Glomerular endothelial cell (primary cell): ENCODE results near the gene NEK7. TPM values are rescaled to one million over a fixed set of nuclear protein-coding genes. Genes with fewer than 3 reads are reported as not detected.
"Not testable (repeated sequence)": the region's sequence is repeated elsewhere in the genome, so short reads cannot be mapped to it uniquely, and the experiment has no call there.

Source experiments
- DNase-seq: peaks from one replicate; pipeline ENCODE4 v3.0.0-alpha.2; 2011; ENCODE audit warnings: low read depth, low spot score; ENCODE audit errors: extremely low read depth
- total RNA-seq: library from RNA; depleted of rRNA; stranded (reverse); fragments of >200 nt; gene quantifications from 2 replicates; pipeline ENCODE4 v1.2.3, GENCODE V29; 2015

The NEK7 gene
- total RNA-seq, 1 donor from 2014 or later = 48.6 TPM

- no peak for DNase-seq
These were observed 45.4 kb downstream of the NEK7 start for GRCh38 chr1:198201956-198202784.

- DNase-seq = no peak
These were observed 46.6 kb downstream of the NEK7 start for GRCh38 chr1:198203434-198203833.

GRCh38 chr1:198205016-198205684 is 48.4 kb downstream of the NEK7 start:
- no peak for DNase-seq

- no peak for DNase-seq
These were observed 49.5 kb downstream of the NEK7 start for GRCh38 chr1:198206292-198206691.

GRCh38 chr1:198211696-198212095 is 54.9 kb downstream of the NEK7 start:
- DNase-seq = no peak

GRCh38 chr1:198212126-198212525 is 55.3 kb downstream of the NEK7 start:
- no peak for DNase-seq

- no peak for DNase-seq
These were observed 55.9 kb downstream of the NEK7 start for GRCh38 chr1:198212675-198213074.

GRCh38 chr1:198214924-198215323 is 58.1 kb downstream of the NEK7 start:
- DNase-seq = no peak

- peak; percentile 88 for DNase-seq
These were observed 63.6 kb downstream of the NEK7 start for GRCh38 chr1:198220428-198220827.

- not testable (repeated sequence) for DNase-seq
These were observed 70.2 kb downstream of the NEK7 start for GRCh38 chr1:198227010-198227409.

GRCh38 chr1:198227454-198227853 is 70.7 kb downstream of the NEK7 start:
- not testable (repeated sequence) for DNase-seq

GRCh38 chr1:198228925-198229324 is 72.1 kb downstream of the NEK7 start:
- no peak for DNase-seq

- DNase-seq = no peak
These were observed 75.0 kb downstream of the NEK7 start for GRCh38 chr1:198231779-198232178.

GRCh38 chr1:198232378-198232777 is 75.6 kb downstream of the NEK7 start:
- DNase-seq = no peak

- no peak for DNase-seq
These were observed 76.3 kb downstream of the NEK7 start for GRCh38 chr1:198232940-198233675.

- no peak for DNase-seq
These were observed 77.9 kb downstream of the NEK7 start for GRCh38 chr1:198234520-198235251.

GRCh38 chr1:198238121-198238520 is 81.3 kb downstream of the NEK7 start:
- no peak for DNase-seq

GRCh38 chr1:198241553-198241952 is 84.8 kb downstream of the NEK7 start:
- no peak for DNase-seq

GRCh38 chr1:198244772-198245171 is 88.0 kb downstream of the NEK7 start:
- no peak for DNase-seq

GRCh38 chr1:198245379-198245778 is 88.6 kb downstream of the NEK7 start:
- DNase-seq = no peak

- no peak for DNase-seq
These were observed 89.5 kb downstream of the NEK7 start for GRCh38 chr1:198246337-198246736.
